HG02970 (cell line): ENCODE measurements around the gene SIRT4.

Experiments used
- ATAC-seq: cut with Tn5 transposase; IDR thresholded peaks from one replicate; pipeline ENCODE4 v1.9.1; 2021; ENCODE audit warnings: mild to moderate bottlenecking, moderate library complexity, moderate number of reproducible peaks; ENCODE audit not compliant: unreplicated experiment, low FRiP score

Gene SIRT4

DNA sequence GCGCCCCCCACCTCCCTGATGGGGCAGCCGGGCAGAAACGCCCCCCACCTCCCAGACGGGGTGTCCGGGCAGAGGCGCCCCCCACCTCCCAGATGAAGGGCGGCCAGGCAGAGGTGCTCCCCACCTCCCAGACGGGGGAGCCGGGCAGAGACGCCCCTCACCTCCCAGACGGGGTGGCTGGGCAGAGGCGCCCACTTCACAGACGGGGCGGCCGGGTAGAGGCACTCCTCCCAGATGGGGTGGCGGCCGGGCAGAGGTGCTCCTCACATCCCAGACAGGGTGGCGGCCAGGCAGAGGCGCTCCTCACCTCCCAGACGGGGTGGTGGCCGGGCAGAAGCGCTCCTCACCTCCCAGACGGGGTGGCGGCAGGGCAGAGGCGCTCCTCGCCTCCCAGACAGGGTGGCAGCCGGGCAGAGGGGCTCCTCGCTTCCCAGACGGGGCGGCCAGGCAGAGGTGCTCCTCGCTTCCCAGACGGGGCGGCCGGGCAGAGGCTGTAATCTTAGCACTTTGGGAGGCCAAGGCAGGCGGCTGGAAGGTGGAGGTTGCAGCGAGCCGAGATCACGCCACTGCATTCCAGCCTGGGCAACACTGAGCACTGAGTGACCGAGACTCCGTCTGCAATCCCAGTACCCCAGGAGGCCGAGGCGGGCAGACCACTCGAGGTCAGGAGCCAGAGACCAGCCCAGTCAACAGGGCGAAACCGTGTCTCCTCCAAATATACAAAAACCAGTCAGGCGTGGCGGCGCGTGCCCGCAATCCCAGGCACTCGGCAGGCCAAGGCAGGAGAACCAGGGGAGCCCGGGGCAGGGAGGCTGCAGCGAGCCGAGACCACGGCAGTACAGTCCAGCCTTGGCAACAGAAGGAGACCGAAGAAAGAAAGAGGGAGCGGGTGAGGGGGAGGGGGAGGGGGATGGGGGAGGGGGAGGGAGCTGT is 23.7 kb upstream of the SIRT4 start:
- ATAC-seq = no peak

DNA sequence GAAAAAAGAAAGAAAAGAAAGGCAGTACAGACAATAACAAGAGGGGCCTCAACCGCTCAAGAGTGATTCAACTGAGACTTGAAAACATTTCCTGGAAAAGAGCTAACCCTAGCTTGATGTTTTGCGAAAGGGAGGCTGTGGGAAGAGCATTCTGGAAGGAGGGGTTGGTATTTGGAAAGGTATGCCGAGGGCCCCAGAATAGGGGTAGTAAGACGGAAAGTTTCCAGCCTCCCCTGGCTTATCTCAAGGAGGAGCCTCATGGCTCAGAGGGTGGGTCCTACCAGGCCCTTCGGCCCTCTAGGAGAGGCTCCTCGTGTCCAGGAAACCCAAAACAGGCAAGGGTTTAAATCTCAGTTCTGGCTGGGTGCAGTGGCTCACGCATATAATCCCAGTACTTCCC is 18.8 kb upstream of the SIRT4 start:
- ATAC-seq = no peak

GRCh38 chr12:120284381-120284780 is 17.7 kb upstream of the SIRT4 start:
- ATAC-seq = no peak

DNA sequence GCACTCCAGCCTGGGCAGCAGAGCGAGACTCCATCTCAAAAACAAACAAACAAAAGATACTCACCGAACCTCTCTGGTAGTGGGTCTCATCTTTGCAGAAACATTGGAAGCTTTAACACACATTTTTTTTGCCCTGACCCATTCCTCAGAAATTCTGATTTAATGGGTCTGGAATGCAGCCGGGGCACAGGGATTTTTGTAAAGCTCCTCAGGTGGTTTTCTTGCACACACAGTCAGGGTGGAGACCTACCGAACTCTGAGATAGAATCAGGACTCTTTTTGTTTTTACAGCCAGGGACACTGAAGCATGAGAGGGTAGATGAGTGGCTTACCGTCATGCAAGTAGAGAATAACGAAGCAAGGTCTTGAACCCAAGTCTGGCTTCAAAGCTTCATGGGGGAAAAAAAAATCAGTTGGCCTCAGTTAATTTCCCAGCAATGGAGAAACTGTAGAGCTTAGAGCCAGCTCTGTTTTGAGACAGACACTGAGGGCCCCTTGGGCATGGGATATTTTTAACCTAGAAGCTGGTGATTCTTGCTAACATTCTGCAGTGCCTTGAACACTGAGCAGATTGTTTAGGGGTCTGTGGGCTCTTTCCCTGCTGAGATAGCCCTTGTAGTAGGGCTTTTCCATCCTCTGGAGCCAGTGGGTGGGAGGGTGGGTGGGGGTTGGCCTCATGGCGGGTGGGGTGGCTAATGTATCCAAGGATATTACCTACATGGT is 15.2 kb upstream of the SIRT4 start:
- ATAC-seq = no peak

- no peak for ATAC-seq
Observed at GRCh38 chr12:120287491-120287890, 14.6 kb upstream of the SIRT4 start.

DNA sequence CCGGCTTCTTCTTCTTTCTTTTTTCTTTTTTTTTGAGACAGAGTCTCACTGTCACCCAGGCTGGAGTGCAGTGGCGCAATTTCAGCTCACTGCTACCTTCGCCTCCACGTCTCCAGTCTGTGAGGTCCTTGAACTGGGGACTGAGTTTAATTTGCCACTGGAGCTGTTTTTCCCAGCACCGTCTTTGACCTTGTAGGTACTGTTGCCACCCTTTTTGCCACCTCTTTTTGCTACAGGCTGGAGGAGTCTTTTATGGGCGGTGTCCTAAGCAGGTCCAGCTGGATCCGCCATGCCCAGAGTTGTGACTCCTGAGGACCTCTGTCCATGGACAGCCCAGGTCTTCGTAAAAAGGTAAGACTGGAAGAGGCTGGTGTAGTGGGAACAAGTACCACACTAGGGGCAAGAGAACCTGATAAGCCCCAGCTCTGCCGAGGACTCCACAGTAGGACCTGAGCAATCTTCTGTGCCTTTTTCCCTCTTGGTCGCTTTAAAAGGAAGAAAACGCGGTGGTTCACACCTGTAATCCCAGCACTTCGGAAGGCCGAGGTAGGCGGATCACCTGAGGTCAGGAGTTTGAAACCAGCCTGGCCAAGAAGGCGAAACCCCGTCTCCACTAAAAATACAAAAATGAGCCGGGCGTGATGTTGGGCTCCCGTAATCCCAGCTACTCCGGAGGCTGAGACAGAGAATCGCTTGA is 11.4 kb upstream of the SIRT4 start:
- no peak for ATAC-seq

DNA sequence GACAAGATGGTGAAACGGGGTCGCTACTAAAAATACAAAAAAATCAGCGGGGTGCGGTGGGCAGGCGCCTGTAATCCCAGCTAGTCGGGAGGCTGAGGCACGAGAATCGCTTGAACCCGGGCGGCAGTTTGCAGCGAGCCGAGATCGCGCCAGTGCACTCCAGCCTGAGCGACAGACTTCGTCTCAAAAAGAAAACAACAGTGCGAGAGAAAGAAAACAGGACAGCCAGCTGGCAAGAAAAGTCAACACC is 9.8 kb upstream of the SIRT4 start:
- peak; percentile 13 for ATAC-seq

- ATAC-seq = peak; percentile 30
Observed at GRCh38 chr12:120292661-120293531, 9.2 kb upstream of the SIRT4 start, which contains the start of gene RNU4-1. RNU4-1 (minus strand) TSS chr12:120293237.

DNA sequence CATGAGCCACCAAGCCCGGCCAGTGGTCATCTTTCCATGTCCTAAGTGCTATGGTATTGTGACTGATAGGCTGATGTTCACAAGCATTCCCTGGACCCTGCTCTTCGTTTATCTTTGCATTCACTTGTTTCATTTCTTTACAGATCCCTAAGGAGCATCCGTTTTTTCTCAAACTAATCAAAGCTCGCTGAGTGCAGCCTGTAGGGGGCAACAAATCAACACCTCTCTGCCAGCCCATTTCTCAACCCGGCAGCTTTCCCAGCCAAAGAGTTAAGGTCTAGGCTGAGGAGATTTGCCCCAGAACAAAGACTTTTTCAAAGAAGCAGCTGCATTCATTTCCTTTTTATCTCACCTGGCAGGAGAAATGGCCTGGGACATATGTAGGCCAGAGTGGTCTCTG is 12.1 kb downstream of the SIRT4 start:
- no peak for ATAC-seq

GRCh38 chr12:120316798-120317223 is 14.7 kb downstream of the SIRT4 start:
- ATAC-seq = no peak

GRCh38 chr12:120317224-120318105 is 15.3 kb downstream of the SIRT4 start:
- ATAC-seq = peak; percentile 95

DNA sequence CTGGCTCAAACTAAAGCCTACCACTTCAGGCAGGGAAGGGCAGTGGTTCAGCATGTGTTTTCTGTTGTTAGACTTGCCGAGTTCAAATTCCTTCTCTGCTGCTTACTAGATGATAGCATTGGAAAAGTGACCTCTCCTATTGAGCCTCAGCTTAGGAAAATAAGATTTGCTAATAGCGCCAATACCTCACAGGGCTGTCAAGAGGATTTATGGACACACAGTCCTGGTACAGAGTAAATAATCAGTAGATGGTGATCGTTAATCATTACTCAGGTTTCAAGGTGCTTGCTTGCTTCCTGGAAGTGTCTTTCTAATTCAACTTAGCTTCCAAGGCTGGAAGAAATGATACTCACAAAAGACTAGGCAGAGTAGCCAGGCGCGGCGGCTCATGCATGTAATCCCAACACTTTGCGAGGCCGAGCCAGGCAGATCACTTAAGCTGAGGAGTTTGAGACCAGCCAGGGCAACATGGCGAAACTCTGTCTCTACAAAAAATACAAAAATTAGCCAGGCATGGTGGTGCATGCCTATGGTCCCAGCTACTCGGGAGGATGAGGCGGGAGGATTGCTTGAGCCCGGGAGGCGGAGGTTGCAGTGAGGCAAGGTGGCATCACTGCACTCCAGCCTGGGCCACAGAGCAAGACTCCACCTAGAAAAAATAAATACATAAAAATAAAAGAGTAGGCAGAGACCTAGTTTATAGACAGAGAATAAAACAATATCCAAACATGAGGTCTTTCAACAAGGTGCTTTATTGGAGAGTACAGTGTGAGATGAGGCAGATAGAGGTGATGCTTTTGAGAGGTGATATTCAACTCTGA is 19.5 kb downstream of the SIRT4 start:
- no peak for ATAC-seq

DNA sequence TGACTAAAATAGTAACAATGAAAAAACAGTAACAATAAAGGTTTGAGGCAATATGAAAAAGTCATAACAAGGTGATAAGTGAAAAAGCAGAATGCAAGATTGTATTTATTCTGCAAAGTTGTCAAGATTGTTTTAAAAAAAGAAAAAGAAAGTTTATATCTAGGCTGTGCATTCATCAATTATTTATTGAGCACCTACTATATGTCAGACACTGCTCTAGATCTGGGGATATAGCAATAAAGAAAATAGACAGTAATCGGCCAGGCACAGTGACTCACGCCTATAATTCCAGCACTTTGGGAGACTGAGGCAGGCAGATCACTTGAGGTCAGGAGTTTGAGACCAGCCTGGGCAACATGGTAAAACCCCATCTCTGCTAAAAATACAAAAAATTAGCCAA is 21.7 kb downstream of the SIRT4 start:
- ATAC-seq = no peak

DNA sequence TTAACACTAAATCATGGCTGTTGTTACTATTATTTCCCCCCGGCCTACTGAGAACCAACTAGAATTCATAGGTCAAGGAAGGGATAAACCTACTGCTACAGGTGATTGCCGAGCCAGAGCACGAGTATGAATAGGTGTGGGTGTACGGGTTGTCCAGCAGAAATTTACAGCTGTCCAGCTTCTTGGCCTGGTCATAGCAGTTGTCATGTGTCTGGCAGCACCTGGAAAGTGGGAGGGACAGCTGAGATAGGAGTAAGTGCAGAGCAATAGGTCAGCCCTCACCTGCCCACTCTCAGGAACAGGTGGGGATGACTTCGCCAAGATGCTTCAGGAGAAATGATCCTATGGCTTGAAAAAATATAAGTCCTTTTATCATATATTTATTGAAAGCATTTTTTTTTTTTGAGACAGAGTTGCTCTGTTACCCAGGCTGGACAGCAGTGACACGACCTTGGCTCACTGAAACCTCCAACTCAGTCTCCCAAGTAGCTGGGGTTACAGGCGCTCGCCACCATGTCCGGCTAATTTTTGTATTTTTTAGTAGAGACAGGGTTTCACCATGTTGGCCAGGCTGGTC is 22.8 kb downstream of the SIRT4 start:
- no peak for ATAC-seq

- ATAC-seq = no peak
Observed at GRCh38 chr12:120327593-120327992, 25.5 kb downstream of the SIRT4 start, which contains the start of gene PLA2G1B. PLA2G1B (minus strand) TSS chr12:120327779; CDS start chr12:120327753, 26 bp downstream.

GRCh38 chr12:120328228-120328627 is 26.1 kb downstream of the SIRT4 start:
- ATAC-seq = no peak

- no peak for ATAC-seq
Observed at GRCh38 chr12:120331390-120331789, 29.3 kb downstream of the SIRT4 start.

GRCh38 chr12:120332041-120332440 is 29.9 kb downstream of the SIRT4 start:
- ATAC-seq = no peak
